OCI-LY3 (cell line): Measurements from ENCODE around the gene MACC1.

Experiments used
- H2AFZ ChIP-seq: fragments of 200-600, 300-600 bp; shearing (Covaris generic); 2 replicates; pipeline ENCODE4 v1.6.0; 2014; ENCODE audit warnings: antibody characterized with exemption, low read depth, low read length
- H3K27ac ChIP-seq: fragments of 200-600, 300-600 bp; sonication (generic); 2 replicates; pipeline ENCODE4 v1.5.1; 2014; ENCODE audit warnings: mild to moderate bottlenecking, low read length, moderate library complexity, mixed read lengths
- H3K27me3 ChIP-seq: fragments of 200-600, 300-600 bp; sonication (generic); 2 replicates; pipeline ENCODE4 v1.6.1; 2014; ENCODE audit warnings: low read depth, low read length, mixed read lengths
- H3K36me3 ChIP-seq: fragments of 200-600, 300-600 bp; sonication (generic); replicated peaks from 2 replicates; pipeline ENCODE3; 2014; ENCODE audit warnings: low read depth, low read length, mixed read lengths
- H3K4me1 ChIP-seq: fragments of 300-600, 200-600 bp; sonication (generic); 2 replicates; pipeline ENCODE4 v1.6.1; 2014; ENCODE audit warnings: low read length, mixed read lengths
- H3K4me2 ChIP-seq: fragments of 200-600, 300-600 bp; sonication (generic); 2 replicates; pipeline ENCODE4 v1.6.1; 2014; ENCODE audit warnings: low read length, mixed read lengths
- H3K4me3 ChIP-seq: fragments of 300-600, 200-600 bp; sonication (generic); 2 replicates; pipeline ENCODE4 v1.5.1; 2014; ENCODE audit warnings: antibody characterized with exemption, mild to moderate bottlenecking, low read length, moderate library complexity
- H3K79me2 ChIP-seq: fragments of 300-600, 200-600 bp; shearing (Covaris generic); 2 replicates; pipeline ENCODE4 v1.6.1; 2014; ENCODE audit warnings: mild to moderate bottlenecking, low read length, mixed read lengths
- H3K9ac ChIP-seq: fragments of 300-600, 200-600 bp; shearing (Covaris generic); 2 replicates; pipeline ENCODE4 v1.6.0; 2014; ENCODE audit warnings: mild to moderate bottlenecking, low read length, moderate library complexity
- H3K9me3 ChIP-seq: fragments of 200-600, 300-600 bp; shearing (Covaris generic); 2 replicates; pipeline ENCODE4 v1.6.1; 2014; ENCODE audit warnings: low read length, mixed read lengths; ENCODE audit not compliant: insufficient read depth
- H4K20me1 ChIP-seq: fragments of 200-600, 300-600 bp; sonication (generic); 2 replicates; pipeline ENCODE4 v1.6.1; 2016; ENCODE audit warnings: low read length, mixed read lengths; ENCODE audit not compliant: insufficient read depth
- CTCF ChIP-seq: fragments of 200-600, 300-600 bp; sonication (generic); IDR thresholded peaks from 2 replicates; pipeline ENCODE4 v1.5.1; 2014; ENCODE audit warnings: antibody characterized with exemption, low read length, low read depth
- EZH2phosphoT487 ChIP-seq: fragments of 200-600 bp; shearing (Covaris generic); IDR thresholded peaks from 2 replicates; pipeline ENCODE4 v1.6.1; 2018; ENCODE audit warnings: antibody characterized with exemption, mixed run types, low read depth

Gene MACC1

GRCh38 chr7:20107582-20107981 lies 109.6 kb downstream of the MACC1 start:
- Histone ChIP-seq H3K4me1 (peaks cover 12% of the 10 kb centered on the region), H3K4me2 (no peak overlapping the region), H3K27ac (no peak overlapping the region), H3K4me3 (no peak overlapping the region), H3K27me3 (no peaks in the 10 kb centered on the region), H4K20me1 (no peaks in the 10 kb centered on the region), H3K79me2 (no peaks in the 10 kb centered on the region), H2AFZ (no peak overlapping the region), H3K9ac (no peak overlapping the region), H3K9me3 (no peaks in the 10 kb centered on the region), H3K36me3 (no peaks in the 10 kb centered on the region)
- TF ChIP-seq CTCF (no peak), EZH2phosphoT487 (no peak)

- Histone ChIP-seq H3K79me2 (no peaks in the 10 kb centered on the region), H3K9ac (no peak overlapping the region), H3K27me3 (no peaks in the 10 kb centered on the region), H3K4me3 (no peak overlapping the region), H3K4me2 (no peak overlapping the region), H3K36me3 (no peaks in the 10 kb centered on the region), H3K27ac (no peak overlapping the region), H2AFZ (no peak overlapping the region), H3K4me1 (no peaks in the 10 kb centered on the region), H4K20me1 (no peaks in the 10 kb centered on the region), H3K9me3 (no peaks in the 10 kb centered on the region)
- TF ChIP-seq CTCF, result no peak
- no peak for TF ChIP-seq EZH2phosphoT487
These were observed 112.5 kb downstream of the MACC1 start for GRCh38 chr7:20104696-20105095.

- H2AFZ ChIP-seq, result no peak overlapping the region
- no peaks in the 10 kb centered on the region for H3K9me3 ChIP-seq
- no peaks in the 10 kb centered on the region for H3K79me2 ChIP-seq
- no peaks in the 10 kb centered on the region for H3K27me3 ChIP-seq
- no peaks in the 10 kb centered on the region for H3K4me1 ChIP-seq
- no peaks in the 10 kb centered on the region for H4K20me1 ChIP-seq
- no peak overlapping the region for H3K4me2 ChIP-seq
- TF ChIP-seq CTCF (no peak), EZH2phosphoT487 (no peak)
- H3K27ac ChIP-seq, result no peak overlapping the region
- H3K4me3 ChIP-seq, result no peak overlapping the region
- H3K9ac ChIP-seq, result no peak overlapping the region
- no peaks in the 10 kb centered on the region for H3K36me3 ChIP-seq
These were observed 114.2 kb downstream of the MACC1 start for GRCh38 chr7:20102982-20103381.

GRCh38 chr7:20095862-20096261 lies 121.3 kb downstream of the MACC1 start:
- peaks cover 8% of the 10 kb centered on the region for H3K36me3 ChIP-seq
- H4K20me1 ChIP-seq, result no peaks in the 10 kb centered on the region
- H2AFZ ChIP-seq, result no peak overlapping the region
- H3K27ac ChIP-seq, result no peak overlapping the region
- no peaks in the 10 kb centered on the region for H3K27me3 ChIP-seq
- no peaks in the 10 kb centered on the region for H3K79me2 ChIP-seq
- peaks cover 15% of the 10 kb centered on the region for H3K4me1 ChIP-seq
- TF ChIP-seq EZH2phosphoT487 (no peak), CTCF (no peak)
- H3K9me3 ChIP-seq, result peaks cover 14% of the 10 kb centered on the region; the same call in 1 of the 2 replicates
- H3K9ac ChIP-seq, result no peak overlapping the region
- H3K4me3 ChIP-seq, result no peak overlapping the region
- H3K4me2 ChIP-seq, result no peak overlapping the region
